CD14-positive monocyte (primary cell): Measurements from ENCODE around the gene NSG2. TPM values are rescaled to one million over a fixed set of nuclear protein-coding genes. Genes with fewer than 3 reads are reported as not detected.
A peak's percentile ranks its signal among the peaks of the same experiment; 100 is the strongest.

Experiments used
- DNase-seq, 3 donors: peaks; one replicate each; pipeline ENCODE4 v3.0.0-alpha.2; 2011 to 2022
- H2AFZ ChIP-seq: 2 replicates; pipeline ENCODE4 v1.6.0; 2012; ENCODE audit warnings: mild to moderate bottlenecking, low read depth, low read length, inconsistent platforms; ENCODE audit not compliant: insufficient read depth, poor library complexity, severe bottlenecking
- H3K27ac ChIP-seq, 2 donors: 1 replicate in 1 of 2; 2 replicates in 1 of 2; pipeline ENCODE4 v1.5.1; 2012 to 2013; ENCODE audit warnings: low read length in 2 of 2, control low read depth in 1 of 2, inconsistent platforms in 1 of 2, low read depth in 1 of 2, mild to moderate bottlenecking in 1 of 2
- H3K27me3 ChIP-seq, 2 donors: one replicate each; pipeline versions ENCODE4 v1.6.0 to v1.6.1; 2011 to 2013; ENCODE audit warnings: low read length in 2 of 2; ENCODE audit not compliant: control insufficient read depth in 2 of 2, insufficient read depth in 2 of 2
- H3K36me3 ChIP-seq, 2 donors: replicated peaks in 1 of 2; 1 replicate in 1 of 2; 2 replicates in 1 of 2; pipeline versions ENCODE4 v1.5.1 to v1.6.1; 2012 to 2013; ENCODE audit warnings: low read length in 2 of 2, control low read depth in 1 of 2, inconsistent platforms in 1 of 2, mild to moderate bottlenecking in 1 of 2; ENCODE audit not compliant: insufficient read depth in 2 of 2, control insufficient read depth in 1 of 2
- H3K4me1 ChIP-seq, 2 donors: 1 replicate in 1 of 2; 2 replicates in 1 of 2; pipeline versions ENCODE4 v1.5.1 to v1.6.1; 2012 to 2013; ENCODE audit warnings: low read length in 2 of 2, control low read depth in 1 of 2, inconsistent platforms in 1 of 2, mild to moderate bottlenecking in 1 of 2, moderate library complexity in 1 of 2; ENCODE audit not compliant: insufficient read depth in 2 of 2, control insufficient read depth in 1 of 2
- H3K4me2 ChIP-seq: replicated peaks from 2 replicates; pipeline ENCODE3; 2012; ENCODE audit warnings: low read length, moderate library complexity, mild to moderate bottlenecking; ENCODE audit not compliant: poor library complexity, severe bottlenecking; ENCODE audit errors: extremely low read depth
- H3K4me3 ChIP-seq, 3 experiments: fragments of 200-600 bp in 1 of 3; sonication (generic) in 1 of 3; replicated peaks in 1 of 3; 1 replicate in 2 of 3; 2 replicates in 1 of 3; pipeline ENCODE4 v1.5.1; 2011 to 2013; ENCODE audit warnings: low read length in 3 of 3, mild to moderate bottlenecking in 3 of 3, control low read depth in 2 of 3, low read depth in 2 of 3, inconsistent platforms in 1 of 3, moderate library complexity in 1 of 3
- H3K79me2 ChIP-seq: 2 replicates; pipeline ENCODE4 v1.6.0; 2012; ENCODE audit warnings: mild to moderate bottlenecking, control low read depth, inconsistent platforms, low read length, moderate library complexity; ENCODE audit not compliant: insufficient read depth
- H3K9ac ChIP-seq: 2 replicates; pipeline ENCODE4 v1.6.0; 2017; ENCODE audit warnings: low read length, mild to moderate bottlenecking; ENCODE audit not compliant: insufficient read depth, poor library complexity, severe bottlenecking
- H3K9me3 ChIP-seq, 2 donors: replicated peaks in 1 of 2; 1 replicate in 1 of 2; 2 replicates in 1 of 2; pipeline versions ENCODE4 v1.5.1 to v1.6.1; 2012 to 2013; ENCODE audit warnings: low read length in 2 of 2, control low read depth in 1 of 2; ENCODE audit not compliant: control insufficient read depth in 1 of 2, insufficient read depth in 1 of 2
- H4K20me1 ChIP-seq: 2 replicates; pipeline ENCODE4 v1.6.0; 2012; ENCODE audit warnings: mild to moderate bottlenecking, low read length, control low read depth, moderate library complexity; ENCODE audit not compliant: insufficient read depth
- H3K27ac Mint-ChIP-seq, 7 donors: one replicate each; pipeline ENCODE4 v1.8.0; 2020; ENCODE audit warnings: mild to moderate bottlenecking in 7 of 7, mixed read lengths in 7 of 7, moderate library complexity in 6 of 7, inconsistent platforms in 2 of 7
- H3K27me3 Mint-ChIP-seq, 3 donors: one replicate each; pipeline ENCODE4 v1.8.0; 2021 to 2022; ENCODE audit warnings: low read depth in 3 of 3, mild to moderate bottlenecking in 3 of 3, mixed read lengths in 3 of 3, moderate library complexity in 3 of 3, inconsistent platforms in 1 of 3
- H3K36me3 Mint-ChIP-seq, 2 donors: one replicate each; pipeline ENCODE4 v1.8.0; 2020; ENCODE audit warnings: mixed read lengths in 2 of 2, inconsistent platforms in 1 of 2, mild to moderate bottlenecking in 1 of 2
- H3K4me1 Mint-ChIP-seq: one replicate; pipeline ENCODE4 v1.8.0; 2020; ENCODE audit warnings: mild to moderate bottlenecking, mixed read lengths
- H3K4me3 Mint-ChIP-seq, 2 donors: one replicate each; pipeline ENCODE4 v1.8.0; 2020; ENCODE audit warnings: mild to moderate bottlenecking in 2 of 2, mixed read lengths in 2 of 2, moderate library complexity in 1 of 2
- H3K9me3 Mint-ChIP-seq, 7 donors: one replicate each; pipeline ENCODE4 v1.8.0; 2020 to 2022; ENCODE audit warnings: mixed read lengths in 7 of 7, mild to moderate bottlenecking in 6 of 7, moderate library complexity in 6 of 7, inconsistent platforms in 2 of 7
- CTCF ChIP-seq: fragments of 200-600 bp; IDR thresholded peaks from one replicate; pipeline ENCODE4 v1.8.0; 2022; ENCODE audit warnings: antibody characterized with exemption, mild to moderate bottlenecking
- WGBS: methylation state at CpG from one replicate; pipeline ENCODE4 v1.1.5; 2013; ENCODE audit warnings: missing lambda C conversion rate; ENCODE audit not compliant: insufficient coverage; 5-methylcytosine and 5-hydroxymethylcytosine counted together
- intact Hi-C, 2 donors: fragments of 100-400 bp; cut with micrococcal nuclease; formaldehyde crosslinking; loops; one replicate each; pipeline versions ENCODE4 v1.15.0 to v1.15.1; 2023
- polyA plus RNA-seq, 3 donors: library from polyadenylated mRNA; depleted of rRNA in 1 of 3; unstranded in 2 of 3; stranded (reverse) in 1 of 3; fragments of 300-500 nt in 2 of 3; fragments of >200 nt in 1 of 3; fragmentation: Illumina TruSeq in 2 of 3; gene quantifications; 1 replicate in 2 of 3; 2 replicates in 1 of 3; pipeline ENCODE4 v1.2.3, GENCODE V29; 2012 to 2021

NSG2 gene
- polyA plus RNA-seq, 3 donors: not detected

- TF ChIP-seq CTCF: no peak
- no peak overlapping the region for H3K9ac ChIP-seq
- 100% methylated on average over 1 of the region's 3 CpGs for WGBS
- no peaks in the 10 kb centered on the region for H3K9me3 ChIP-seq
- H4K20me1 ChIP-seq: no peaks in the 10 kb centered on the region
- peaks cover 3 to 10% (median 6%) of the 10 kb centered on the region in 3 donors for H3K27me3 Mint-ChIP-seq
- intact Hi-C loops: no loop called here
- no peaks in the 10 kb centered on the region for H3K27me3 ChIP-seq
- H3K4me1 ChIP-seq: no peaks in the 10 kb centered on the region
- H3K4me1 Mint-ChIP-seq: no peaks in the 10 kb centered on the region
- peaks cover 0 to 2% (median 0%) of the 10 kb centered on the region in 7 donors for H3K9me3 Mint-ChIP-seq
- no peak overlapping the region for H3K4me3 ChIP-seq
- no peak overlapping the region for H2AFZ ChIP-seq
- H3K4me3 Mint-ChIP-seq: no peak overlapping the region
- H3K36me3 ChIP-seq: no peaks in the 10 kb centered on the region
- H3K4me2 ChIP-seq: no peak overlapping the region
- no peak for DNase-seq
- H3K27ac Mint-ChIP-seq: no peak overlapping the region
- H3K36me3 Mint-ChIP-seq: no peaks in the 10 kb centered on the region
- H3K79me2 ChIP-seq: no peaks in the 10 kb centered on the region
- H3K27ac ChIP-seq: no peak overlapping the region
These were observed 8.4 kb downstream of the NSG2 start for GRCh38 chr5:174053905-174054304.

GRCh38 chr5:174056064-174056847 is 10.8 kb downstream of the NSG2 start:
- H3K27me3 ChIP-seq: peaks cover 0 to 3% of the 10 kb centered on the region in 2 donors
- H3K4me3 Mint-ChIP-seq: no peak overlapping the region

More at GRCh38 chr5:174056064-174056847, 10.8 kb downstream of the NSG2 start:
- peaks cover 0 to 2% (median 0%) of the 10 kb centered on the region in 7 donors for H3K9me3 Mint-ChIP-seq
- H3K9ac ChIP-seq: no peak overlapping the region
- intact Hi-C loops: no loop called here
- H3K27ac Mint-ChIP-seq: no peak overlapping the region
- H3K27ac ChIP-seq: no peak overlapping the region
- H3K4me1 Mint-ChIP-seq: no peaks in the 10 kb centered on the region
- no peaks in the 10 kb centered on the region for H4K20me1 ChIP-seq
- WGBS: 100% methylated on average over 2 of the region's 4 CpGs
- H3K4me1 ChIP-seq: no peaks in the 10 kb centered on the region
- peak; percentile 23 for TF ChIP-seq CTCF
- H3K79me2 ChIP-seq: no peaks in the 10 kb centered on the region
- H3K36me3 Mint-ChIP-seq: no peaks in the 10 kb centered on the region
- H3K9me3 ChIP-seq: no peaks in the 10 kb centered on the region
- no peak for DNase-seq
- H3K27me3 Mint-ChIP-seq: peaks cover 3 to 9% (median 6%) of the 10 kb centered on the region in 3 donors
- no peaks in the 10 kb centered on the region for H3K36me3 ChIP-seq
- H3K4me3 ChIP-seq: no peak overlapping the region
- H2AFZ ChIP-seq: no peak overlapping the region
- no peak overlapping the region for H3K4me2 ChIP-seq
